OCI-LY7 (cell line): ENCODE data around the gene BLOC1S6. TPM values are rescaled to one million over a fixed set of nuclear protein-coding genes. Genes with fewer than 3 reads are reported as not detected.

Source experiments
- BruUV-seq: library from RNA; stranded (reverse); fragments of 400-500 nt; replicated peaks from 2 replicates; lab custom pipeline; 2021; lab: Mats Ljungman, UMichigan
- CTCF ChIA-PET: fragments of 300-600 bp; sonication (Branson Sonifier 250); formaldehyde crosslinking; loops from one replicate; lab custom pipeline; 2022; ENCODE audit warnings: antibody characterized with exemption; ENCODE audit not compliant: unreplicated experiment; lab: Charles Lee
- POLR2A ChIA-PET: fragments of 300-600 bp; sonication (Branson Sonifier 250); formaldehyde crosslinking; loops from one replicate; lab custom pipeline; 2022; ENCODE audit warnings: antibody characterized with exemption; lab: Charles Lee
- DNase-seq: peaks from one replicate; pipeline ENCODE4 v3.0.0-alpha.2; 2015; ENCODE audit warnings: low spot score
- H2AFZ ChIP-seq: fragments of 200-600 bp; sonication (generic), shearing (Covaris generic); 2 replicates; pipeline ENCODE4 v1.6.1; 2014; ENCODE audit warnings: mild to moderate bottlenecking, antibody characterized with exemption, low read length, moderate library complexity
- H3K27ac ChIP-seq: fragments of 200-600 bp; sonication (generic); 2 replicates; pipeline ENCODE4 v1.5.1; 2014; ENCODE audit warnings: mixed run types, low read depth, mild to moderate bottlenecking, moderate library complexity, low read length, inconsistent platforms; ENCODE audit not compliant: poor library complexity, severe bottlenecking
- H3K36me3 ChIP-seq: fragments of 200-600 bp; sonication (generic); 2 replicates; pipeline ENCODE4 v1.6.1; 2014; ENCODE audit warnings: mild to moderate bottlenecking, antibody characterized with exemption, low read length, moderate library complexity, mixed read lengths; ENCODE audit not compliant: insufficient read depth
- H3K4me1 ChIP-seq: fragments of 200-600 bp; sonication (generic); 2 replicates; pipeline ENCODE4 v1.5.1; 2014; ENCODE audit warnings: mild to moderate bottlenecking, low read length; ENCODE audit not compliant: insufficient read depth, poor library complexity, severe bottlenecking
- H3K4me2 ChIP-seq: fragments of 200-600 bp; sonication (generic); 2 replicates; pipeline ENCODE4 v1.6.1; 2014; ENCODE audit warnings: mild to moderate bottlenecking, low read length
- H3K4me3 ChIP-seq: fragments of 200-600 bp; sonication (generic); 2 replicates; pipeline ENCODE4 v1.5.1; 2014; ENCODE audit warnings: mild to moderate bottlenecking, low read depth, low read length; ENCODE audit not compliant: poor library complexity, severe bottlenecking
- H3K79me2 ChIP-seq: fragments of 200-600 bp; sonication (generic); 2 replicates; pipeline ENCODE4 v1.6.1; 2016; ENCODE audit warnings: low read depth, mild to moderate bottlenecking, low read length, moderate library complexity, mixed read lengths; ENCODE audit not compliant: insufficient read depth
- H3K9me2 ChIP-seq: fragments of 200-600 bp; sonication (generic); 2 replicates; pipeline ENCODE4 v1.6.1; 2016; ENCODE audit warnings: mild to moderate bottlenecking, low read length, mixed read lengths; ENCODE audit not compliant: insufficient read depth
- H3K9me3 ChIP-seq: fragments of 200-600 bp; sonication (generic); 2 replicates; pipeline ENCODE4 v1.6.1; 2014; ENCODE audit warnings: mild to moderate bottlenecking, mixed run types, low read length, mixed read lengths
- H4K20me1 ChIP-seq: fragments of 200-600 bp; sonication (generic); 2 replicates; pipeline ENCODE4 v1.6.1; 2014; ENCODE audit warnings: mild to moderate bottlenecking, antibody characterized with exemption, low read length, moderate library complexity, mixed read lengths; ENCODE audit not compliant: insufficient read depth
- CTCF ChIP-seq: fragments of 200-600 bp; sonication (generic); conservative IDR thresholded peaks from 2 replicates; pipeline ENCODE4 v1.5.1; 2014; ENCODE audit warnings: mild to moderate bottlenecking, antibody characterized with exemption, low read length, moderate library complexity, mixed read lengths
- EZH2phosphoT487 ChIP-seq: fragments of 200-600 bp; sonication (generic); IDR thresholded peaks from 2 replicates; pipeline ENCODE4 v1.6.1; 2018; ENCODE audit warnings: low read depth, borderline replicate concordance, mild to moderate bottlenecking, mixed run types, antibody characterized with exemption, low read length, moderate library complexity, mixed read lengths
- intact Hi-C: fragments of 100-400 bp; cut with micrococcal nuclease; formaldehyde crosslinking; loops from one replicate; pipeline ENCODE4 v1.10.0; 2022; ENCODE audit not compliant: unreplicated experiment
- total RNA-seq, 2 experiments: library from RNA; depleted of rRNA in 1 of 2; stranded (reverse); fragments of >200 nt in 1 of 2; shearing (Covaris generic) in 1 of 2; gene quantifications; 2 replicates each; pipeline ENCODE4 v1.2.3, GENCODE V29; 2014 to 2022

BLOC1S6 gene
- total RNA-seq, 2 experiments from 2014 or later: 50.2 to 79.0 TPM

GRCh38 chr15:45588219-45588875 is 1.2 kb downstream of the BLOC1S6 start:
- ChIA-PET POLR2A (interaction anchor here (0.5 to 3.4 kb wide), 17 partner anchors 9 to 390 kb away, joined by 3 to 25 read pairs (median 4); a partner anchor contains a TSS), CTCF (interaction anchor here (0.9 to 1.5 kb wide), 3 partner anchors 36 to 425 kb away, joined by 3 read pairs; a partner anchor contains a TSS)
- DNase-seq: no peak
- Histone ChIP-seq H3K9me3 (peaks cover 7% of the 10 kb centered on the region; the same call in 1 of the 2 replicates), H4K20me1 (peaks cover 11% of the 10 kb centered on the region), H3K79me2 (peaks cover 69% of the 10 kb centered on the region), H3K4me3 (peak overlapping the region; percentile 96), H3K4me1 (peaks cover 44% of the 10 kb centered on the region), H3K36me3 (peaks cover 20% of the 10 kb centered on the region), H3K4me2 (peak overlapping the region; percentile 94), H3K9me2 (no peaks in the 10 kb centered on the region), H3K27ac (peak overlapping the region; percentile 78), H2AFZ (peak overlapping the region; percentile 71; the same call in 1 of the 2 replicates)
- TF ChIP-seq EZH2phosphoT487 (no peak), CTCF (no peak)
- intact Hi-C loops: loop anchor here (2.0 to 5.0 kb wide), 2 partner anchors 18 to 386 kb away; no protein-coding TSS in a partner anchor
- BruUV-seq: no TSS peak

DNA sequence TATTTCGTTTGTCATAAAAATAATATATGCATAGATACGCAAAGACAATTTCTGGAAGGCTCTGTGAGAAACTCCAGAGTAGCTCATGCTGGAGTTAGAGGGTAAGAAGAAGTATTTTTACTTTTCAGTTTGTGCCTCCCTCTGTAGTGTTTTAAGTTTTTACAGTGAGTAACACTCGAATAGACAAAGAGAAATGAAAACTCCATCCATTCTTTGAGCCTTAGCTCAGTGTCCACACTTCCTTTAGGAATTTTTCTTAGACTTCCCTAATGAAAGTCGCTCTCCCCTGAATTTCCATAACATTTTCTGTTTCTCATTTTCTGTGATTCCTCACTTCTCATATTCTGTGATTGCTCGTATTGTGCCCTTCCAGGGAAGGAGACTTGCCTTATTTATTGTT is 2.1 kb downstream of the BLOC1S6 start:
- peak overlapping the region; percentile 78 for H3K27ac ChIP-seq
- CTCF ChIA-PET: interaction anchor here (1.5 kb wide), 1 partner anchor 187 kb away, joined by 3 read pairs; a partner anchor contains a TSS
- peak overlapping the region; percentile 96 for H3K4me3 ChIP-seq
- POLR2A ChIA-PET: interaction anchor here (0.5 to 2.4 kb wide), 9 partner anchors 8 to 388 kb away, joined by 3 to 25 read pairs (median 4); a partner anchor contains a TSS
- H3K4me2 ChIP-seq: peak overlapping the region; percentile 94
- no peak for DNase-seq
- intact Hi-C loops: loop anchor here (2.0 to 5.0 kb wide), 2 partner anchors 18 to 387 kb away; no protein-coding TSS in a partner anchor
- peaks cover 11% of the 10 kb centered on the region for H4K20me1 ChIP-seq
- H3K4me1 ChIP-seq: peaks cover 44% of the 10 kb centered on the region
- H3K9me3 ChIP-seq: peaks cover 11% of the 10 kb centered on the region; the same call in 1 of the 2 replicates
- TF ChIP-seq EZH2phosphoT487: no peak
- no peak for TF ChIP-seq CTCF
- no TSS peak for BruUV-seq
- H3K79me2 ChIP-seq: peaks cover 74% of the 10 kb centered on the region
- peaks cover 28% of the 10 kb centered on the region for H3K36me3 ChIP-seq
- no peaks in the 10 kb centered on the region for H3K9me2 ChIP-seq
- no peak overlapping the region for H2AFZ ChIP-seq
